ENCODE data around the gene CA10.

CA10 gene

GRCh38 chr17:51676691-51677487 is 481.6 kb downstream of the CA10 start:
- DNase-seq (ENCODE audit: low spot score) = no peak

- DNase-seq (ENCODE audit: low spot score) = no peak
Observed at GRCh38 chr17:51674579-51675255, 483.8 kb downstream of the CA10 start.

GRCh38 chr17:51673070-51673469 is 485.4 kb downstream of the CA10 start:
- DNase-seq (ENCODE audit: low spot score) = no peak

GRCh38 chr17:51672065-51672464 is 486.4 kb downstream of the CA10 start:
- no peak for DNase-seq (ENCODE audit: low spot score)

- DNase-seq (ENCODE audit: low spot score) = no peak
Observed at GRCh38 chr17:51670899-51671298, 487.6 kb downstream of the CA10 start.

GRCh38 chr17:51668963-51669246 is 489.6 kb downstream of the CA10 start:
- DNase-seq (ENCODE audit: low spot score) = no peak

GRCh38 chr17:51668155-51668962 is 490.2 kb downstream of the CA10 start:
- DNase-seq (ENCODE audit: low spot score) = no peak

GRCh38 chr17:51667706-51668083 is 490.8 kb downstream of the CA10 start:
- no peak for DNase-seq (ENCODE audit: low spot score)

- DNase-seq (ENCODE audit: low spot score) = no peak
Observed at GRCh38 chr17:51666971-51667705, 491.4 kb downstream of the CA10 start.

GRCh38 chr17:51662204-51663056 is 496.1 kb downstream of the CA10 start:
- no peak for DNase-seq (ENCODE audit: low spot score)

GRCh38 chr17:51661403-51661802 is 497.1 kb downstream of the CA10 start:
- no peak for DNase-seq (ENCODE audit: low spot score)

GRCh38 chr17:51660266-51660665 is 498.2 kb downstream of the CA10 start:
- DNase-seq (ENCODE audit: low spot score) = no peak

- DNase-seq (ENCODE audit: low spot score) = no peak
Observed at GRCh38 chr17:51657224-51657623, 501.3 kb downstream of the CA10 start.

GRCh38 chr17:51653878-51654277 is 504.6 kb downstream of the CA10 start:
- DNase-seq (ENCODE audit: low spot score) = no peak

- no peak for DNase-seq (ENCODE audit: low spot score)
Observed at GRCh38 chr17:51652529-51652928, 506.0 kb downstream of the CA10 start.

GRCh38 chr17:51651513-51652298 is 506.8 kb downstream of the CA10 start:
- no peak for DNase-seq (ENCODE audit: low spot score)

GRCh38 chr17:51650772-51651171 is 507.7 kb downstream of the CA10 start:
- DNase-seq (ENCODE audit: low spot score) = no peak

GRCh38 chr17:51650202-51650601 is 508.3 kb downstream of the CA10 start:
- DNase-seq (ENCODE audit: low spot score) = no peak

- no peak for DNase-seq (ENCODE audit: low spot score)
Observed at GRCh38 chr17:51647826-51648225, 510.7 kb downstream of the CA10 start.

GRCh38 chr17:51647067-51647466 is 511.4 kb downstream of the CA10 start:
- DNase-seq (ENCODE audit: low spot score) = no peak

- no peak for DNase-seq (ENCODE audit: low spot score)
Observed at GRCh38 chr17:51646539-51646938, 512.0 kb downstream of the CA10 start.

Data from AG08395 (cell line).